Measurements from ENCODE around the gene BCL11A.

Gene BCL11A

GRCh38 chr2:60469536-60470317 lies 83.7 kb downstream of the BCL11A start:
- no peak for TF ChIP-seq CTCF (conservative IDR thresholded peaks at IDR 0.05; ENCODE audit: low read depth, low read length)
- no peak for DNase-seq (ENCODE audit: low read depth)
- no peak overlapping the region for H3K4me3 ChIP-seq (ENCODE audit: low read length)

GRCh38 chr2:60468382-60469085 lies 84.9 kb downstream of the BCL11A start:
- no peak for DNase-seq (ENCODE audit: low read depth)
- no peak for TF ChIP-seq CTCF (conservative IDR thresholded peaks at IDR 0.05; ENCODE audit: low read depth, low read length)
- H3K4me3 ChIP-seq (ENCODE audit: low read length) = no peak overlapping the region

- no peak for DNase-seq (ENCODE audit: low read depth)
- TF ChIP-seq CTCF (conservative IDR thresholded peaks at IDR 0.05; ENCODE audit: low read depth, low read length) = no peak
- no peak overlapping the region for H3K4me3 ChIP-seq (ENCODE audit: low read length)
Measured at GRCh38 chr2:60466161-60466702, 87.2 kb downstream of the BCL11A start.

GRCh38 chr2:60465736-60466135 lies 87.7 kb downstream of the BCL11A start:
- H3K4me3 ChIP-seq (ENCODE audit: low read length) = no peak overlapping the region
- TF ChIP-seq CTCF (conservative IDR thresholded peaks at IDR 0.05; ENCODE audit: low read depth, low read length) = no peak
- no peak for DNase-seq (ENCODE audit: low read depth)

- TF ChIP-seq CTCF (conservative IDR thresholded peaks at IDR 0.05; ENCODE audit: low read depth, low read length) = no peak
- no peak for DNase-seq (ENCODE audit: low read depth)
- H3K4me3 ChIP-seq (ENCODE audit: low read length) = no peak overlapping the region
Measured at GRCh38 chr2:60463249-60463648, 90.2 kb downstream of the BCL11A start.

- TF ChIP-seq CTCF (conservative IDR thresholded peaks at IDR 0.05; ENCODE audit: low read depth, low read length) = no peak
- H3K4me3 ChIP-seq (ENCODE audit: low read length) = no peak overlapping the region
- no peak for DNase-seq (ENCODE audit: low read depth)
Measured at GRCh38 chr2:60461421-60462108, 91.9 kb downstream of the BCL11A start.

Measured in retinal pigment epithelial cell (primary cell).